H9 (cell line): ENCODE measurements around the gene LARP1. TPM values are rescaled to one million over a fixed set of nuclear protein-coding genes. Genes with fewer than 3 reads are reported as not detected.

Experiments
- DNase-seq: peaks from one replicate; pipeline ENCODE4 v3.0.0-alpha.2; 2017
- H2AFZ ChIP-seq: one replicate; pipeline ENCODE4 v1.6.1; 2013; ENCODE audit warnings: mild to moderate bottlenecking, low read length, control low read depth, moderate library complexity
- H2AK5ac ChIP-seq: 2 replicates; pipeline ENCODE4 v1.6.1; 2013; ENCODE audit warnings: low read length, control low read depth, mixed read lengths; ENCODE audit not compliant: insufficient read length
- H2BK120ac ChIP-seq: one replicate; pipeline ENCODE4 v1.6.1; 2013; ENCODE audit warnings: low read depth, mild to moderate bottlenecking, low read length, control low read depth, inconsistent platforms; ENCODE audit not compliant: poor library complexity, severe bottlenecking
- H2BK12ac ChIP-seq: 2 replicates; pipeline ENCODE4 v1.6.1; 2013; ENCODE audit warnings: low read length, control low read depth, mixed read lengths, low read depth; ENCODE audit not compliant: insufficient read length
- H2BK15ac ChIP-seq: 2 replicates; pipeline ENCODE4 v1.6.1; 2013; ENCODE audit warnings: low read depth, low read length, control low read depth
- H2BK20ac ChIP-seq: one replicate; pipeline ENCODE4 v1.6.1; 2013; ENCODE audit warnings: low read depth, mild to moderate bottlenecking, low read length, control low read depth, inconsistent platforms; ENCODE audit not compliant: poor library complexity, severe bottlenecking
- H2BK5ac ChIP-seq: 2 replicates; pipeline ENCODE4 v1.6.1; 2013; ENCODE audit warnings: low read length, control low read depth, mixed read lengths; ENCODE audit not compliant: insufficient read length
- H3K14ac ChIP-seq: 2 replicates; pipeline ENCODE4 v1.6.1; 2013; ENCODE audit warnings: low read length, control low read depth; ENCODE audit not compliant: insufficient read depth
- H3K18ac ChIP-seq: 2 replicates; pipeline ENCODE4 v1.6.1; 2013; ENCODE audit warnings: low read depth, mild to moderate bottlenecking, mixed read lengths, low read length, control low read depth; ENCODE audit not compliant: insufficient read length
- H3K23ac ChIP-seq: 2 replicates; pipeline ENCODE4 v1.6.1; 2013; ENCODE audit warnings: low read length, control low read depth, mixed read lengths, low read depth; ENCODE audit not compliant: insufficient read length
- H3K23me2 ChIP-seq: 2 replicates; pipeline ENCODE4 v1.6.1; 2013; ENCODE audit warnings: low read depth, mild to moderate bottlenecking, mixed read lengths, low read length, control low read depth; ENCODE audit not compliant: insufficient read length, poor library complexity, severe bottlenecking
- H3K27ac ChIP-seq: 2 replicates; pipeline ENCODE4 v1.5.1; 2013; ENCODE audit warnings: low read length, control low read depth, mixed read lengths, low read depth; ENCODE audit not compliant: insufficient read length
- H3K27me3 ChIP-seq: 2 replicates; pipeline ENCODE4 v1.6.1; 2013; ENCODE audit warnings: low read length, control low read depth, inconsistent platforms; ENCODE audit not compliant: insufficient read depth
- H3K4ac ChIP-seq: 2 replicates; pipeline ENCODE4 v1.6.1; 2013; ENCODE audit warnings: low read depth, mild to moderate bottlenecking, control low read depth, inconsistent platforms, low read length, moderate library complexity
- H3K4me1 ChIP-seq: 2 replicates; pipeline ENCODE4 v1.6.1; 2013; ENCODE audit warnings: low read length, control low read depth, inconsistent platforms; ENCODE audit not compliant: insufficient read depth
- H3K4me2 ChIP-seq: 2 replicates; pipeline ENCODE4 v1.6.1; 2013; ENCODE audit warnings: low read length, control low read depth, mixed read lengths; ENCODE audit not compliant: insufficient read length, insufficient read depth
- H3K56ac ChIP-seq: 2 replicates; pipeline ENCODE4 v1.6.1; 2013; ENCODE audit warnings: low read depth, mild to moderate bottlenecking, mixed read lengths, low read length, control low read depth; ENCODE audit not compliant: insufficient read length
- H3K79me1 ChIP-seq: 2 replicates; pipeline ENCODE4 v1.6.1; 2013; ENCODE audit warnings: low read depth, mild to moderate bottlenecking, moderate library complexity, low read length, control low read depth, inconsistent platforms; ENCODE audit not compliant: insufficient read depth, poor library complexity, severe bottlenecking
- H3K79me2 ChIP-seq: 2 replicates; pipeline ENCODE4 v1.6.1; 2013; ENCODE audit warnings: low read length, control low read depth, inconsistent platforms; ENCODE audit not compliant: insufficient read depth
- H3K9ac ChIP-seq: 2 replicates; pipeline ENCODE4 v1.6.1; 2013; ENCODE audit warnings: low read length, control low read depth, mixed read lengths; ENCODE audit not compliant: insufficient read length; ENCODE audit errors: extremely low read depth
- H3K9me3 ChIP-seq: one replicate; pipeline ENCODE4 v1.6.1; 2013; ENCODE audit warnings: low read depth, low read length, inconsistent platforms; ENCODE audit not compliant: control insufficient read depth
- H3T11ph ChIP-seq: one replicate; pipeline ENCODE4 v1.6.1; 2013; ENCODE audit warnings: mild to moderate bottlenecking, low read length, control low read depth, inconsistent platforms
- H4K20me1 ChIP-seq: one replicate; pipeline ENCODE4 v1.6.1; 2013; ENCODE audit not compliant: control insufficient read depth, insufficient read length, insufficient read depth
- H4K5ac ChIP-seq: 2 replicates; pipeline ENCODE4 v1.6.1; 2013; ENCODE audit warnings: low read depth, mild to moderate bottlenecking, mixed read lengths, low read length, control low read depth; ENCODE audit not compliant: insufficient read length
- H4K8ac ChIP-seq: replicated peaks from 2 replicates; pipeline ENCODE4 v1.6.1; 2013; ENCODE audit warnings: low read length, control low read depth, mixed read lengths, low read depth; ENCODE audit not compliant: insufficient read length
- H4K91ac ChIP-seq: 2 replicates; pipeline ENCODE4 v1.6.1; 2013; ENCODE audit warnings: low read depth, mild to moderate bottlenecking, moderate library complexity, mixed read lengths, low read length, control low read depth; ENCODE audit not compliant: insufficient read length
- H3K27ac Mint-ChIP-seq, 3 experiments: 2 replicates in 2 of 3; 3 replicates in 1 of 3; pipeline ENCODE4 v1.8.0; 2020 to 2021; ENCODE audit warnings: mixed read lengths in 3 of 3, mild to moderate bottlenecking in 1 of 3, moderate library complexity in 1 of 3
- H3K27me3 Mint-ChIP-seq: 2 replicates; pipeline ENCODE4 v1.8.0; 2021; ENCODE audit warnings: low read depth, mild to moderate bottlenecking, moderate library complexity, mixed read lengths
- H3K36me3 Mint-ChIP-seq, 3 experiments: 2 replicates in 2 of 3; 3 replicates in 1 of 3; pipeline ENCODE4 v1.8.0; 2020 to 2021; ENCODE audit warnings: low read depth in 3 of 3, mixed read lengths in 3 of 3; ENCODE audit not compliant: insufficient read depth in 1 of 3
- H3K4me1 Mint-ChIP-seq, 2 experiments: 2 replicates each; pipeline ENCODE4 v1.8.0; 2020; ENCODE audit warnings: mixed read lengths in 2 of 2
- H3K4me3 Mint-ChIP-seq, 2 experiments: 2 replicates in 1 of 2; 3 replicates in 1 of 2; pipeline ENCODE4 v1.8.0; 2020 to 2021; ENCODE audit warnings: mild to moderate bottlenecking in 2 of 2, mixed read lengths in 2 of 2, moderate library complexity in 1 of 2
- H3K9me3 Mint-ChIP-seq, 2 experiments: 2 replicates in 1 of 2; 3 replicates in 1 of 2; pipeline ENCODE4 v1.8.0; 2020; ENCODE audit warnings: mild to moderate bottlenecking in 2 of 2, mixed read lengths in 2 of 2, moderate library complexity in 1 of 2
- WGBS: extraction: QIAGEN DNeasy Blood & Tissue Kit; methylation state at CpG from one replicate; pipeline ENCODE4 v1.1.7; 2013; ENCODE audit warnings: missing lambda C conversion rate, low lambda C conversion rate, mixed read lengths; ENCODE audit not compliant: insufficient read length; ENCODE audit errors: extremely low coverage; 5-methylcytosine and 5-hydroxymethylcytosine counted together
- total RNA-seq: library from RNA; stranded (reverse); gene quantifications from 2 replicates; pipeline ENCODE4 v1.2.1, GENCODE V29; 2021
- TF ChIP-seq, protein P1 (sequence below): fragments of 200-600 bp; sonication (generic); conservative IDR thresholded peaks from 3 replicates; pipeline ENCODE4 v1.8.0; 2021; ENCODE audit warnings: antibody characterized with exemption, mild to moderate bottlenecking

LARP1 gene
- total RNA-seq, 1 experiment from 2014 or later = 405 TPM

- no peak overlapping the region for H3K4ac ChIP-seq
- H4K5ac ChIP-seq = no peak overlapping the region
- no CpG with 5 or more reads among the region's 2 CpGs for WGBS
- TF ChIP-seq, protein P1, sequence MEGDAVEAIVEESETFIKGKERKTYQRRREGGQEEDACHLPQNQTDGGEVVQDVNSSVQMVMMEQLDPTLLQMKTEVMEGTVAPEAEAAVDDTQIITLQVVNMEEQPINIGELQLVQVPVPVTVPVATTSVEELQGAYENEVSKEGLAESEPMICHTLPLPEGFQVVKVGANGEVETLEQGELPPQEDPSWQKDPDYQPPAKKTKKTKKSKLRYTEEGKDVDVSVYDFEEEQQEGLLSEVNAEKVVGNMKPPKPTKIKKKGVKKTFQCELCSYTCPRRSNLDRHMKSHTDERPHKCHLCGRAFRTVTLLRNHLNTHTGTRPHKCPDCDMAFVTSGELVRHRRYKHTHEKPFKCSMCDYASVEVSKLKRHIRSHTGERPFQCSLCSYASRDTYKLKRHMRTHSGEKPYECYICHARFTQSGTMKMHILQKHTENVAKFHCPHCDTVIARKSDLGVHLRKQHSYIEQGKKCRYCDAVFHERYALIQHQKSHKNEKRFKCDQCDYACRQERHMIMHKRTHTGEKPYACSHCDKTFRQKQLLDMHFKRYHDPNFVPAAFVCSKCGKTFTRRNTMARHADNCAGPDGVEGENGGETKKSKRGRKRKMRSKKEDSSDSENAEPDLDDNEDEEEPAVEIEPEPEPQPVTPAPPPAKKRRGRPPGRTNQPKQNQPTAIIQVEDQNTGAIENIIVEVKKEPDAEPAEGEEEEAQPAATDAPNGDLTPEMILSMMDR = no peak
- no peaks in the 10 kb centered on the region for H3K79me1 ChIP-seq
- no peak overlapping the region for H3K23ac ChIP-seq
- no peak overlapping the region for H2BK20ac ChIP-seq
- H4K20me1 ChIP-seq = no peaks in the 10 kb centered on the region
- Mint-ChIP-seq H3K27ac (no peak overlapping the region), H3K4me3 (no peak overlapping the region), H3K27me3 (no peaks in the 10 kb centered on the region), H3K4me1 (peaks cover 37 to 46% of the 10 kb centered on the region in 2 experiments), H3K9me3 (no peaks in the 10 kb centered on the region), H3K36me3 (peaks cover 0 to 4% (median 0%) of the 10 kb centered on the region in 3 experiments; a peak in 2 of 7 replicates)
- no peak overlapping the region for H3K18ac ChIP-seq
- peaks cover 9% of the 10 kb centered on the region for H3K4me1 ChIP-seq
- H4K8ac ChIP-seq = no peak overlapping the region
- H3K23me2 ChIP-seq = no peaks in the 10 kb centered on the region
- H3T11ph ChIP-seq = no peak overlapping the region
- H3K9me3 ChIP-seq = no peaks in the 10 kb centered on the region
- H2BK120ac ChIP-seq = no peak overlapping the region
- no peak overlapping the region for H2BK15ac ChIP-seq
- no peak overlapping the region for H2BK5ac ChIP-seq
- H3K27ac ChIP-seq = no peak overlapping the region
- no peak overlapping the region for H3K56ac ChIP-seq
- no peak overlapping the region for H3K9ac ChIP-seq
- DNase-seq = no peak
- no peak overlapping the region for H2AK5ac ChIP-seq
- no peaks in the 10 kb centered on the region; the same call in 1 of the 2 replicates for H3K79me2 ChIP-seq
- no peak overlapping the region for H3K14ac ChIP-seq
- no peaks in the 10 kb centered on the region for H3K27me3 ChIP-seq
- H2BK12ac ChIP-seq = no peak overlapping the region
- no peak overlapping the region for H3K4me2 ChIP-seq
- H2AFZ ChIP-seq = no peak overlapping the region
- H4K91ac ChIP-seq = no peak overlapping the region
Observed at GRCh38 chr5:154722936-154723335, 32.2 kb upstream of the LARP1 start.
